ENCODE measurements around the gene TMEM164. TPM values are rescaled to one million over a fixed set of nuclear protein-coding genes. Genes with fewer than 3 reads are reported as not detected.

Gene TMEM164
- total RNA-seq, 4 donors from 2014 or later = 29.3 to 64.7 (median 44.6) TPM

DNA sequence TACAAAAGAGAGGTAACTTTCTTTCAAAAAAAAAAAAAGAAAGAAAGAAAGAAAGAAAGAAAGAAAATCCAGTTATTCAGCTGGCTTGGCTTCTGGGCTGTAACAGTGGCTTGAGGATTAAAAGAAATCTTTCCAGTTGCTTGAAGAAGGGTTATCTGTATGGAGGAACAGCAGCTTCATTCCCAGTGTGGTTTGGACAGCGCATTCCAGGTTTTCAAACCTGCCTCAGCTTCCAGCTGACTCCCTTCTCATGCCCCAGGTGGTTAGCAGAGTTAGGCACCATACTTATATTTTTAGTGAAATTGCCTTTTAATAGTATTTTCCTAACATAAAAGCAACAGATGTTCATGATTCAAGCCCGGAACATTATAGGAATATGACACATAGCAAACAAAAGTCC, 48.6 kb downstream of the TMEM164 start:
- TF ChIP-seq, protein P1, sequence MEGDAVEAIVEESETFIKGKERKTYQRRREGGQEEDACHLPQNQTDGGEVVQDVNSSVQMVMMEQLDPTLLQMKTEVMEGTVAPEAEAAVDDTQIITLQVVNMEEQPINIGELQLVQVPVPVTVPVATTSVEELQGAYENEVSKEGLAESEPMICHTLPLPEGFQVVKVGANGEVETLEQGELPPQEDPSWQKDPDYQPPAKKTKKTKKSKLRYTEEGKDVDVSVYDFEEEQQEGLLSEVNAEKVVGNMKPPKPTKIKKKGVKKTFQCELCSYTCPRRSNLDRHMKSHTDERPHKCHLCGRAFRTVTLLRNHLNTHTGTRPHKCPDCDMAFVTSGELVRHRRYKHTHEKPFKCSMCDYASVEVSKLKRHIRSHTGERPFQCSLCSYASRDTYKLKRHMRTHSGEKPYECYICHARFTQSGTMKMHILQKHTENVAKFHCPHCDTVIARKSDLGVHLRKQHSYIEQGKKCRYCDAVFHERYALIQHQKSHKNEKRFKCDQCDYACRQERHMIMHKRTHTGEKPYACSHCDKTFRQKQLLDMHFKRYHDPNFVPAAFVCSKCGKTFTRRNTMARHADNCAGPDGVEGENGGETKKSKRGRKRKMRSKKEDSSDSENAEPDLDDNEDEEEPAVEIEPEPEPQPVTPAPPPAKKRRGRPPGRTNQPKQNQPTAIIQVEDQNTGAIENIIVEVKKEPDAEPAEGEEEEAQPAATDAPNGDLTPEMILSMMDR (IDR thresholded peaks at IDR 0.05; ENCODE audit: low read depth) = no peak

DNA sequence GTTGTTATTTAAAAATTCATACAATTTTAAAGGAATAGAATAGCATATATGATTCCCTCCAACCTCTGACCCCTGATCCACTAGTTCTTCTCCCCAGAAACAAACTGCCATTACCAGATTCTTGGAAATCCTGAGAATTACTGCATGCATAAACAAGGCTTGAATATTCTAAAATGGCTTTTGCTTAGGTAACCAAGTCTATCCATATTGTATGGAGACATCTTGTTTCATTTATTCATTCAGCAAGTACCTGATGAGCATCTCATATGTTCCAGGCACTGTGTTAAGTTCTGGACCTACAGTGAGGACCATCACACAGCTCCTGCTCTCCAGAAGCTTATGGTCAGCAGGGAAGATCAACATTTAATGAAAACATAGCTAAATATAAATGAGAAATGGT, 49.4 kb downstream of the TMEM164 start:
- TF ChIP-seq, protein P1 (IDR thresholded peaks at IDR 0.05; ENCODE audit: low read depth) = no peak

DNA sequence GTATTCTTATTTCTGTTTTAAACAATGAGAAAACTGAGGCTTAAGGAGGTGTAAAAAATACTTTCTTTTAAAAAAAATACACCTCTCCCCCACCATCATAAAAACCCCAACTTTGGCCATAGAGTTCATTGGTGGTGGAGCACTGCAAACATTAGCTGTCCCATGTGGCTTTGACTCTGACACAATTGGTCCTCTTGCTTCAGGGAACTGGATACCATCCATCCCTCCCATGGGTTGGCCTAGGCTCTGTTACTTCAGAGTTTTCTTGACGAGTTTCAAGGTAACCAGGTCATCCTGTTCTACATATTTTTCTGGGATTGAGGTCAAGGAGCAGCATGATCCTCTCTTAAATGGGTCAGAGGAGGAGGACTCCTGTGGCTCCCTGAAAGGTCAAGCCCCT, 50.5 kb downstream of the TMEM164 start:
- TF ChIP-seq, protein P1 (IDR thresholded peaks at IDR 0.05; ENCODE audit: low read depth) = no peak

DNA sequence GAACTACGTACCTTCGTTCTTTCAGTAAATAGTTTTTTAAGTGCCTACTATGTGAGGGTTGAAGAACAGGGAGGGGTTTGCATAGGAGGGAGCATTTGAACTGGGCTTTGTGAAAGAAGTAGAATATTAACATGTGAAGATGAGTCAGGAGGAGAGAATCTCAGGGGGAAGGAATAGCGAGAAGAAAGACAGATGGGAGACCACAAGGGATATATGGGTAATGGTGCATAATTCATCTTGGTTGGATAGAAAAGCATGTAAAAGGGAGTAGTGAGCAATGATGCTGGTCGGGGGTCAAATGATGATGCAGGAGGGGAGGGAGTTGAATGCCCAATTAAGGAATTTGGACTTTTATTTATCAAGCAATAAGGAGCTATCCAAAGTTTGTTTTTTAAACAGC, 52.7 kb downstream of the TMEM164 start:
- TF ChIP-seq, protein P1 (IDR thresholded peaks at IDR 0.05; ENCODE audit: low read depth) = no peak

DNA sequence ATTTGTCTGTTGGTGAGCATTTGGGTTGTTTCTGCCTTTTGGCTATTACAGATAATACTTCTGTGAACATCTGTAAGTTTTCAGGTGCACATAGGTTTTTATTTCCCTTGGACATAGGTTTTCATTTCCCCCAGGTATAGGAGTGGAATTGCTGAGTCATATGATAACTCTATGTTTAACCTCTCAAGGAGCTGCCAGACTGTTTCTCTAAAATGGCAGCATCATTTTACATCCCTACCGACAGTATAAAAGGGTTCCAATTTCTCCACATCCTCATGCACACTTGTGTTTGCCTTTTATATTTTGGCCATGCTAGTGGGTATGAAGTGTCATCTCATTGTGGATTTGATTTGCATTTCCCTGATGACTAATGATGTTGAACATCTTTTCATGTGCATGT, 53.5 kb downstream of the TMEM164 start:
- TF ChIP-seq, protein P1 (IDR thresholded peaks at IDR 0.05; ENCODE audit: low read depth) = no peak

DNA sequence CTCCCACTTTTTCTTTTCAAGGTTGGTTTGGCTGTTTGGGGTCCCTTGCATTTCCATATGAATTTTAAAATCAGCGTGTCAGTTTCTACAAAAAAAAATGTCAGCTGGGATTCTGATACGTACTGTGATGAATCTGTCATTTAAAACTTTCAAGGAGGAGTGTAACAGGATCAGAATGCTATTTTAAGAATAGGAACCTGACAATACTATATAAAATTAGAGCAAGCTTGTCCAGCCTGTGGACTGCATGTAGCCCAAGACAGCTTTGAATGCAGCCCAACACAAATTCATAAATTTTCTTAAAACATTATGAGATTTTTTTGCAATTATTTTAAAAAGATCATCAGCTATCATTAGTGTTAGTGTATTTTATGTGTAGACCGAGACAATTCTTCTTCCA, 56.5 kb downstream of the TMEM164 start:
- TF ChIP-seq, protein P1 (IDR thresholded peaks at IDR 0.05; ENCODE audit: low read depth) = no peak

DNA sequence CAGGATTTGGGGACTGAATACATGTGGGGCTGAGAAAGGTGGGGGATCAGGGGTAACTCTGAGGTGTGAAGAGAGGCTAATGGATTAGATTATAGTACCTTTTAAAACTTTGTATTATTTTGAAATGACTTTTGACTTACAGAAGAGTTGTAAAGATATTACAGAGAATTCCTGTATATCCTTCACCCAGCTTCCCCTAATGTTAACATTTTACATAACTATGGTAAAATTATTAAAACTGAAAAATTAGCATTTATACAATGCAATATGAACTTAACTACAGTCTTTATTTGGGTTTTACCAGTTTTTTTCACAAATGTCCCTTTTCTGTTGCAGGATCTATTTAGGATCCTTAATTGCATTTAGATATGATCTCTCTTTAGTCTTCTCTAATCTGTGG, 57.4 kb downstream of the TMEM164 start:
- TF ChIP-seq, protein P1 (IDR thresholded peaks at IDR 0.05; ENCODE audit: low read depth) = no peak

Measured in subcutaneous adipose tissue (tissue), 4 donors.